Esophagus muscularis mucosa (tissue), 4 donors: Measurements from ENCODE around the gene TRIM3. TPM values are rescaled to one million over a fixed set of nuclear protein-coding genes. Genes with fewer than 3 reads are reported as not detected.

Experiments used
- DNase-seq: peaks from one replicate; pipeline ENCODE4 v3.0.0-alpha.2; 2017; ENCODE audit errors: extremely low spot score
- H3K27ac ChIP-seq, 4 donors: fragments of 200-600 bp; sonication (generic); replicated peaks in 1 of 4; 1 replicate in 3 of 4; 2 replicates in 1 of 4; pipeline ENCODE4 v1.5.1; 2016 to 2019; ENCODE audit warnings: mild to moderate bottlenecking in 1 of 4
- H3K27me3 ChIP-seq, 4 donors: fragments of 200-600 bp; sonication (generic); one replicate each; pipeline versions ENCODE4 v1.5.1 to v1.6.0; 2016 to 2019
- H3K36me3 ChIP-seq, 4 donors: fragments of 200-600 bp; sonication (generic); one replicate each; pipeline ENCODE4 v1.5.1; 2016 to 2019
- H3K4me1 ChIP-seq, 4 donors: fragments of 200-600 bp; sonication (generic); one replicate each; pipeline ENCODE4 v1.5.1; 2016 to 2019
- H3K4me3 ChIP-seq, 4 donors: fragments of 200-600 bp; sonication (generic); 1 replicate in 2 of 4; 2 replicates in 2 of 4; pipeline ENCODE4 v1.5.1; 2016 to 2019; ENCODE audit warnings: mild to moderate bottlenecking in 4 of 4, moderate library complexity in 1 of 4
- H3K9me3 ChIP-seq, 4 donors: fragments of 200-600 bp; sonication (generic); 1 replicate in 3 of 4; 2 replicates in 1 of 4; pipeline ENCODE4 v1.5.1; 2016 to 2019
- CTCF ChIP-seq, 3 experiments: fragments of 200-600 bp in 2 of 3; fragments of 450-650 bp in 1 of 3; sonication (generic) in 2 of 3; IDR thresholded peaks; one replicate each; pipeline ENCODE4 v1.5.1; 2017 to 2019; ENCODE audit warnings: antibody characterized with exemption in 3 of 3, mild to moderate bottlenecking in 2 of 3, moderate library complexity in 1 of 3
- EP300 ChIP-seq: sonication (generic); formaldehyde crosslinking; IDR thresholded peaks from one replicate; pipeline ENCODE4 v1.6.1; 2017; ENCODE audit warnings: antibody characterized with exemption
- POLR2A ChIP-seq: fragments of 450-650 bp; IDR thresholded peaks from one replicate; pipeline ENCODE4 v1.6.1; 2017; ENCODE audit warnings: antibody characterized with exemption, moderate library complexity, mild to moderate bottlenecking, low read depth
- POLR2AphosphoS5 ChIP-seq, 2 donors: sonication (generic); formaldehyde crosslinking; IDR thresholded peaks; one replicate each; pipeline ENCODE4 v1.6.1; 2017; ENCODE audit warnings: antibody characterized with exemption in 2 of 2
- WGBS: methylation state at CpG from one replicate; pipeline ENCODE4 v1.1.5; 2018; 5-methylcytosine and 5-hydroxymethylcytosine counted together
- intact Hi-C: fragments of 100-400 bp; cut with DNase I; formaldehyde crosslinking; loops from one replicate; pipeline ENCODE4 v1.15.1; 2023
- total RNA-seq, 4 donors: library from RNA; depleted of rRNA; stranded (reverse); fragments of >200 nt; gene quantifications; one replicate each; pipeline versions ENCODE4 v1.1.0 to v1.2.1, GENCODE V29; 2016

The TRIM3 gene
- total RNA-seq, 4 donors from 2014 or later = 26.6 to 47.6 (median 35.3) TPM

DNA sequence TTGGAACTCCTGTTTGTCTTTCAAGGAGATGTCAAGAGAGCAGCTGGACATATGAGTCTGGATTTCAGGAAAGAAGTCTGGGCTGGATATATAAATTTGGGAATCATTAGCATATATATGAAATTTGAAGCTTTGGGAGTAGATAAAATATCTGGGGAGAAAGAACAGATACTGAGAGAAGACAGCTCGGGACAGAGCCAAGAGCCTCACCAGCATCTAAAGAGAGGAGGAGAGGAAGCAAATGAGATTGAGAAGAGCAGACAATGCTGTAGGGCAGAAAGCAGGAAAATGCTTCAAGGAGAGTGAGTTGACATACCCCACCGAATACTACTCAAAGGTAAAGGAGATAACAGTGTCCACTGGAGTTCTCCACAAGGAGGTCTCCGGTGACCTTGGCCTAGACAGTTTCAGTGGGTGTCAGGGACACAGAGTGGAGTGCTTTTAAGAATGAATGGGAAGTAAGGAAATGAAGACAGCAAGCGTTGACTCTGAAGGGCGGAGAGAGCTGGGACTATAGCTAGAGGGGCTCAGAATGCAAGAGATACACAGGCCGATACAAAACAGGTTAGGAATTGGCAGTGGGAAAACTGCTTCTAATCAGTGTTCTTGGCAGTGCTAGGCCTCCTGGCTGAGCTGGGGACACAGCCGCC lies 55.7 kb downstream of the TRIM3 start:
- 24% methylated on average over 6 of the region's 7 CpGs for WGBS
- intact Hi-C loops = no loop called here

GRCh38 chr11:6415797-6416196 lies 57.9 kb downstream of the TRIM3 start:
- no peak for TF ChIP-seq POLR2A
- no peak for TF ChIP-seq CTCF (IDR thresholded peaks at IDR 0.05)
- 90% methylated on average over 6 of the region's 6 CpGs for WGBS
- intact Hi-C loops = no loop called here
- H3K4me3 ChIP-seq = no peak overlapping the region
- H3K27me3 ChIP-seq = no peaks in the 10 kb centered on the region
- H3K36me3 ChIP-seq = peaks cover 3 to 8% (median 5%) of the 10 kb centered on the region in 4 donors
- no peaks in the 10 kb centered on the region for H3K9me3 ChIP-seq
- H3K4me1 ChIP-seq = peaks cover 21 to 63% (median 47%) of the 10 kb centered on the region in 4 donors
- DNase-seq = no peak
- no peak overlapping the region for H3K27ac ChIP-seq

More for the DNA sequence above, 55.7 kb downstream of the TRIM3 start:
- Histone ChIP-seq H3K27ac (peak overlapping the region; percentile 92 to 95 (median 94)), H3K36me3 (no peaks in the 10 kb centered on the region), H3K27me3 (no peaks in the 10 kb centered on the region), H3K4me1 (peaks cover 21 to 63% (median 45%) of the 10 kb centered on the region in 4 donors), H3K9me3 (no peaks in the 10 kb centered on the region), H3K4me3 (peak overlapping the region; percentile 88 to 92 (median 90))
- TF ChIP-seq EP300 (no peak), CTCF (IDR thresholded peaks at IDR 0.05) (no peak), POLR2AphosphoS5 (IDR thresholded peaks at IDR 0.05) (no peak), POLR2A (no peak)
- DNase-seq = no peak

- TF ChIP-seq POLR2AphosphoS5 (IDR thresholded peaks at IDR 0.05) (no peak), EP300 (no peak), POLR2A (no peak), CTCF (IDR thresholded peaks at IDR 0.05) (no peak)
- intact Hi-C loops = no loop called here
- H3K27me3 ChIP-seq = no peaks in the 10 kb centered on the region
- H3K4me3 ChIP-seq = no peak overlapping the region
- no peaks in the 10 kb centered on the region for H3K9me3 ChIP-seq
- peak overlapping the region in 2 of 4 donors; percentile 1 to 20 for H3K27ac ChIP-seq
- H3K4me1 ChIP-seq = peaks cover 18 to 56% (median 43%) of the 10 kb centered on the region in 4 donors
- 80% methylated on average over 3 of the region's 3 CpGs for WGBS
- no peak for DNase-seq
- H3K36me3 ChIP-seq = peaks cover 7 to 17% (median 14%) of the 10 kb centered on the region in 4 donors
Measured at GRCh38 chr11:6414874-6415328, 58.8 kb downstream of the TRIM3 start.

DNA sequence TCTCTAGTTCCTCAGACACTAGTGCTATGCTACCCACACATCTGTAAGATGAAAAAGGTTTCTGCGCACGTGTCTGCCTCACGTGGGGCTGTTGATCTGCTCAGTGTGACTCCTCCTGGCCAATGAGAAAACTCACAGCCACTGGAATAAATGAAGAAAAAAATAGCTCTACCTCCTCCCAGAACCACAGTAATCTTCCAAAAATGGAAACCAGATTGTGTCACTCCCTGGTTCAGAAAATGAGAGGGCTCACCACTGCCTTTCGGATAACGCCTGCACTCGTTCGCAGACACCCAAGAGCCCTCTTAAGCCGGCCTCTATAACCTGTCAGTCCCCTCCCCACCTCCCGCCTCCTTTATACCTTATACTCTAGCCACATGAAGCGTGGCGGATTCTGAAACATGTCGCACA lies 59.9 kb downstream of the TRIM3 start:
- Histone ChIP-seq H3K27me3 (no peaks in the 10 kb centered on the region), H3K4me3 (no peak overlapping the region), H3K27ac (peak overlapping the region in 2 of 4 donors; percentile 15 to 25), H3K36me3 (peaks cover 9 to 27% (median 24%) of the 10 kb centered on the region in 4 donors), H3K4me1 (peaks cover 14 to 51% (median 38%) of the 10 kb centered on the region in 4 donors), H3K9me3 (no peaks in the 10 kb centered on the region)
- intact Hi-C loops = no loop called here
- TF ChIP-seq EP300 (no peak), POLR2A (no peak), CTCF (IDR thresholded peaks at IDR 0.05) (no peak), POLR2AphosphoS5 (IDR thresholded peaks at IDR 0.05) (no peak)
- no peak for DNase-seq
- WGBS = 79% methylated on average over 12 of the region's 12 CpGs
